CD4-positive, alpha-beta T cell treated with Interferon alpha-2 for 1 hour (primary cell): Measurements from ENCODE around the gene CAND2.
"Not testable (repeated sequence)": the region's sequence is repeated elsewhere in the genome, so short reads cannot be mapped to it uniquely, and the experiment has no call there.

Experiments used
- DNase-seq, 2 donors: peaks; one replicate each; pipeline ENCODE4 v3.0.0-alpha.2; 2020 to 2022

CAND2 gene

GRCh38 chr3:12832350-12833221 is 36.1 kb downstream of the CAND2 start:
- DNase-seq, result no peak

- no peak for DNase-seq
These were observed 37.0 kb downstream of the CAND2 start for GRCh38 chr3:12833222-12834161.

GRCh38 chr3:12835052-12835665 is 38.7 kb downstream of the CAND2 start:
- no peak for DNase-seq

GRCh38 chr3:12837295-12837986 is 41.0 kb downstream of the CAND2 start:
- no peak for DNase-seq

GRCh38 chr3:12838179-12838965 is 41.9 kb downstream of the CAND2 start:
- DNase-seq, result no peak

- DNase-seq, result no peak
These were observed 42.9 kb downstream of the CAND2 start for GRCh38 chr3:12839156-12839946.

GRCh38 chr3:12840148-12840547 is 43.7 kb downstream of the CAND2 start:
- DNase-seq, result not testable (repeated sequence)

- DNase-seq, result peak in 1 of 2 donors; percentile 57
These were observed 44.2 kb downstream of the CAND2 start for GRCh38 chr3:12840591-12841148.

GRCh38 chr3:12841149-12841969 is 44.9 kb downstream of the CAND2 start, which contains the start of gene RPL32:
Gene RPL32, minus strand, starts transcription at chr3:12841565. Its CDS starts 1,328 bp downstream, at chr3:12840237.
- DNase-seq, result peak; percentile 88 to 93

- no peak for DNase-seq
These were observed 45.5 kb downstream of the CAND2 start for GRCh38 chr3:12841970-12842328.

- DNase-seq, result no peak
These were observed 46.0 kb downstream of the CAND2 start for GRCh38 chr3:12842469-12842868.

- DNase-seq, result no peak
These were observed 49.3 kb downstream of the CAND2 start for GRCh38 chr3:12845811-12846210.

- DNase-seq, result no peak
These were observed 55.7 kb downstream of the CAND2 start for GRCh38 chr3:12852201-12852600.

- not testable (repeated sequence) for DNase-seq
These were observed 57.4 kb downstream of the CAND2 start for GRCh38 chr3:12853847-12854246.

GRCh38 chr3:12854565-12854964 is 58.1 kb downstream of the CAND2 start:
- DNase-seq, result no peak

GRCh38 chr3:12856626-12857025 is 60.1 kb downstream of the CAND2 start:
- DNase-seq, result no peak

GRCh38 chr3:12859840-12860239 is 63.4 kb downstream of the CAND2 start:
- DNase-seq, result no peak

GRCh38 chr3:12861611-12862010 is 65.1 kb downstream of the CAND2 start:
- DNase-seq, result no peak

GRCh38 chr3:12862387-12862786 is 65.9 kb downstream of the CAND2 start:
- DNase-seq, result no peak

- no peak for DNase-seq
These were observed 68.8 kb downstream of the CAND2 start for GRCh38 chr3:12865271-12865670.
